Glomerular visceral epithelial cell (primary cell): ENCODE results near the gene MMADHC.

Experiments
- DNase-seq: peaks from one replicate; pipeline ENCODE4 v3.0.0-alpha.2; 2016; ENCODE audit errors: extremely low spot score

MMADHC gene

DNA sequence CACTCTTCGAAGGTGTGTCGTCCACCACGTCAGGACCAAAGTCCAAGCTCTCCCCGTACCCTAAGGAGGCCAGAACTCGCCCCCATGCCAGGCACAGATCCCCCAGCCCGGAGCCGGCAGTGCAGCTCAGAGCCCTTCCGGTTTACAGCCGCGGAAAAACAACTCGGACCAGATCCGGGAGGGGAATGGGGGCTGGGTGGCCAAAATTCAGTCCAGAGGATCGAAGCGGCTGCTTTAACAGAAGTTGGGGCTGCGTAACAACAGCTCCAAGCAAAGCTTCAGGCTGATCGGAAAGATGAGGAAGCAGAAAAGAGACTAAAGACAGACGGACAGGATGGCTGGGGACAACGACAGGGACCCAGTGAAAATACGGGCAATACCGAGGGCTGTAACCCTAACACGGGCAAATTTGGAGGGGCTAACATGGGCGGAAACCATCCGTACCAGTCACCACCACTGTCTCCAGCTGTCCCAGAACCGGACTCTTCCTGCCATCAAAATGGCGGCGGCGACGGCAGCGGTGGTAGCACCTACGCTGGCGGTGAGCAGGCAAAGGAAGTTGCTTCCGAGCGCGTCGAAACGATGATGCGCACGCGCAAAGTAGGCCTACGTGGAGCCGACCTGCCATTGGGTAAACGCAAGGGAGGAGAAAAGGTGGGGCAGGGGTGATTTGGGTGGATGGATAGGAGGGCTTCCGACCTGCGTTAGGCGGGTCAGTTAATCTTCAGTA, at the start of gene MMADHC:
Gene MMADHC (minus strand): TSS at position 556 of the 730 bp plus-strand sequence. CDS start 678 bp downstream, outside the sequence.
- peak; percentile 98 for DNase-seq

DNA sequence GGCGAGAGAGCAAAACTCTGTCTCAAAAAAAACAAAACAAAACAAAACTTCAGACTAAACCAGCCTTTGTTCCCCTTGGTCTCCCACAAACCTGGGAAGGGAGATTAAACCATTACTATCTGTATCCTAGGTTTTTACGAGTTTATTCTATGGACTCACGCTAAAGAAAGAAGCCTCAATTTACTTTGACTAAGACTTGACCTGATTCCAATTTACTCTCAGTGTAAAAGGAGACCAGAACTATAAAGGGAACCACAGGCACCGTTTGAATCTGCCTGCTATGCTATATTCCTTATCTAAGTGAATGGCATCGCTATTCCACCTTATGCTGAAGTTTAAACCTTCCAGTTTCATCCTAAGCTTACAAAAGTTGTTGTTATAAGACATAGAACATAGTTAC, 46.5 kb upstream of the MMADHC start:
- no peak for DNase-seq

DNA sequence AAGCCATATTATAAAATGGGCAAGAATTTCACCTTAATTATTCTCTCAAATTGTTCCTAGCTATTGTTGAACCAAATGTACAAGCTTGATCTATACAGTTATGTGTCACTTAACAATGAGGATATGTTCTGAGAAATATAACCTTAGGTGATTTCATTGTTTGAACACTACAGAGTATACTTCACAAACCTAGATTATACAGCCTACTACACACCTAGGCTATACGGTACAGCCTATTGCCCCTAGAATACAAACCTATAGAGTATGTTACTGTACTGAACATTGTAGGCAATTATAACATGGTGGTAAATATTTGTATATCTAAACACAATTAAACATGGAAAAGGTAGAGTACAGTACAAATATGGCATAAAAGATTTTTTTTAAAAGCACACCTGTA, 42.9 kb upstream of the MMADHC start:
- DNase-seq: no peak

DNA sequence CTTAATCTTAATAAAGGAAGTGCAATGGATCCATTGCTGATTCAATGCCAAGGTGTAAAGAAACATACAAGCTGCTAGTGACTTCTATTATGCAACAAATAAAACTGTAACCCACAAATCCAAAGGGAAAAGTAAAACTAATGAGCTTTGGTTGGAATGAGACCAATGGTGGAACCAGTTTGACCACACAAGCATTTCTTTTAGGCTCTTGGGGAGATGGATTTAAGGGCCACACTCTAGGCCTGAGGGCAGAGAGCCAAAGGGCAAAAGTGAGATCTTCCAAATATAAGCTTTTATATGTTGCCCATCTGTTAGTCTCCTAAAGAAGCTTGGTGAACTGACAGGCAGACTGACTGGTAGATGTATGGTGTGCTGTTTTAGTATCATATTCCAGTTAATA, 41.5 kb upstream of the MMADHC start:
- no peak for DNase-seq

DNA sequence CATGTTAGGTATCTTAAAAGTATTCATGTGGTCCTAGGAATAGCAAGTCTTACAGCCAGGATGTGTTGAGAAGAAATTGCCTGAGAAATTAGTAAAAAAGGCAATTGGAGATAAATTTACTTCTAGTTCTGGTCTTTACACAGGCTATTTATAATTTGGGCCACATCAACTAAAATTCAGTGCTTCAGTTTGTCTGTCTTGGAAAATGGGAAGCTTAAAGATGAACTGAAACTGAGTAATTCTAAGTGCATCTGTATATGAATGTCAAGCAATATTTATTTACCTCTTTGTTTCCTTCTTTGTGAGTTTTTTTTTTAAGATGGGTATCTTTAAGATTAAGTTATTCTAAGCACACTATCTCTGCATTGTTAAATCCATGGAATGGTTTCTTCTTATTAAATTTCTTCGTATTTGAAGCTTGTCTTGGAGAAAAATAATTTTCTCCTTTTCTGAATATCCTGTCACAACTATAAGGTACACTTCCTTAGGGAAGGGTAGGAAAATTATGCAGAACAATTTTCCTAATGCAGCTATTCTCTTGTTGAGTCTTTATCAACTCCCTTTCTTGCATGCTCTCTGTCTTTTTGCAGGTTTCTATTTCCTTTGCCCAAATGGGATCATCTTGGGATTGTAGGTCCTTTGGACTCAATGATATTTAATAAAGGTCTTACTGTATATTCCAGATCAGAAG, 39.7 kb upstream of the MMADHC start:
- DNase-seq: no peak

DNA sequence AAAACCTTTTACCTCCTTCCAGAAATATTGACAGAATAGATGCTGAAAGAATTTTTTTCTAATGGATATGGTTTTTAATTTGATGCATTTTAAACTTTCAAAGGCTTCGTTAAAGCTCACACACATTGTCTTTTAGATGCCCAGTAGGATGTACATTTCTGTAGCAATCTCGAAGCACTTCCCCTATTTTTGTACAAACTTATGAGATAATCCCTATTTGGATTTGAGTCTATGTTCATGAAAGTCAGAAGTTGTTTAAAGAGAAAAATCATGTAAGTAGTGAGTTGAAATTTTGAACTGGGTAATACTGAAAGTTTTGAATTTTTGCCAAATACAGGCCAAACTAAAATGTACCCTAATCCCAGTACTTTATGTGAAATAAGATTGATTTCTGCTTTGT, 38.1 kb upstream of the MMADHC start:
- DNase-seq: no peak

DNA sequence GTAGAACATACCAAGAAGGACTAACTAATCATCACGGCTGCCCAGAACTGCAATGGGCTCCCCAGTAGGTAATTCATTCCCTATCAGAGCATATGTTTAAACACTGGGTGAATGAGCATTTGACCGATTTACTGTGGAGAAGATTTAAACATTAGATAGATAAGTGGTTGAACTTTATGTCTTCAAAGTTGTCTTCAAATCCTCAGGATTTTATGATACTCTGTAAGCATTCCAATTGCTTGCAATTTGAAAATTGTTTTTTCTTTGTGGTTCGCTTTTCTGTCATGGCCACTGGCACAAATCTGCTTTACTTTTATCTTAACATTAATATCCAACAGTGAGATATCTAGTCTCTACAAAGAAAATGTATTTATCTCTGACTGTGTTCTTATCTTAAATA, 37.7 kb upstream of the MMADHC start:
- DNase-seq: no peak

DNA sequence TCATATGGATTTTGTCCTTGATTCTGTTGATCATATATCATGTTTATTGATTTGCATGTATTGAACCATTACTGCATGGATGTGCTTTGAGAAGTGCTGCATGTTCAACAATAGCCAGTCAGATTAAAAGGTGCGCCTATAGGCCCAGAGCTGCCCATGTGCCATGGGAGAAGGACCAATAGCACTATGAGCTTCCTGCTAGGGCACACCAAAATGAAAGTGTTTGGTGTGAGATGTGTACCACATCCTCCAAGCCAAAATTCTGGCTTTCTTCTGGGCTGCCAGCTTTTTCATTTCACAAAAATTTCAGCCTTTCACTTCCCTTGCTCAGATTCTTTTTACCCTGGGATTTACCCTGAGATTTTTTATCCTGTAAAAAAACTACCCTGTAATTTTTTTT, 34.8 kb upstream of the MMADHC start:
- no peak for DNase-seq

DNA sequence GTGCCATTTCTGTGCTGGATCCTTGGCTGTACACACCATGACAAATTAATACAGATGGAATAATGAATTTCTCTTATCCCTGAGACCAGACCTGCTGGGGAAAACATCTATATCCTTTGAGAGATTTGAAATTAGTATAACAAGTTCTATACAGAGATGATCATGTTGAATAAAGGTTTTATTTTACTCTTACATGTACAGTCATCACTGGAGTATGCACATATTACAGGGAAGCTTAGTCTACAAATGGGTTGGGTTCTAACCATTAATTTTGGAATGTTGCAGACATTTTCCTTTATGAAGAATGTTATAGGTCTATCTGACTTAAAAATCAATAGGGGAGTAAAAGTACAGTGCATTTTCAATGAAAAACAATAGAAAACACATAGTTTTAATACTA, 29.9 kb upstream of the MMADHC start:
- no peak for DNase-seq

DNA sequence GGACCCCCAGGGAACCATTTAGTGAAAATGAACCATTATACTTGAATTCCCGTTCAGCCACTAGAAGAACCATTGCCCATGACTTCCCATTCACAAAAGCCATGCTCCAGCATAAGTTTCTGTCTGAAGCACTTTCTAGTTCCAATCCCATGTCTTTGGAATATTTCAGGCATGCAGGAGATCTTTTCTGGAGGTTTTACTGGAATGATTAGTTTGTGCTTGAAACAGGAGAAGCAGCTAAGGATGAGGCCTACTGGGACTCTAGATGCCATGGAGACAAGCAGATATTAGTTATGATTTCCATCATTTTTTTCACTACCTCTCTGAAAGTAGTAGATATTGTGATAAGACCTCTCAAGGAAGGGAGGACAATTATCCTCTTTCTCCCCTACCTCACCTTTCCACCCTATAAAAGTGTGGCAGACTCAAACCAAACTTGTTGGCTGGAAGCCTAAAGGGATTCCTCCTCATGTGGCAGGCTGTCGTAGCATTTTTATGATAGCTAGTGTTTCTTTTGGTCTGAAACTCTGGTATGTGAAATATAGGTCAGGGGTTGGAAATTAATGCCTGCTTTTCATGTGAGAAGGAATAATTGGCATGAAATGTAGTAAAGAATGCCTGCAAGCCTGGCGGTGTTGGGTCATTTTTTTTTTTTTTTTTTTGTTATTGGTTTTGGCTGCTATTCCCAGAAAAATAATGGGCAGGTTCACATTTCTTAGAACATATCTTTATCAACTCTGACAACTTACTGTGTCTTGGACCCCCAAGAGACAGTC, 29.3 kb upstream of the MMADHC start:
- DNase-seq: no peak

DNA sequence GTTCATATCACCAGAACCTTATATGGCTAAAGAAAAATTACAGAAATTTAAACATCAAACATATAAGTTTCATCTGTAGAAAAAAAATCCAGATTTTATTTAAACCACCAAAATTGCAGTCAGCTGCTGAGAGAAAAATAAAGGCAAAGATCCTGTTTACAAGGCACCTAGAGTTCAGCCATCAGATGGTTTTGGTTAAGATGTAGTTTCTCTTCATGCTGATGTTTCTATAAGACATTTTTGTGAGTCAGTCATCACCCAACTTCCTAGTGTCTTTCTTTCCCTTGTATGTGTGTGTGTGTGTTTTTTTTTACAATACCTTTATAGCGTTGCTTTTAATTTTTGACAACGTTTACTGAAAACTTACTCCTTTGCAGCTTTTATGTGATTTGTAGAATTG, 26.1 kb upstream of the MMADHC start:
- DNase-seq: no peak

DNA sequence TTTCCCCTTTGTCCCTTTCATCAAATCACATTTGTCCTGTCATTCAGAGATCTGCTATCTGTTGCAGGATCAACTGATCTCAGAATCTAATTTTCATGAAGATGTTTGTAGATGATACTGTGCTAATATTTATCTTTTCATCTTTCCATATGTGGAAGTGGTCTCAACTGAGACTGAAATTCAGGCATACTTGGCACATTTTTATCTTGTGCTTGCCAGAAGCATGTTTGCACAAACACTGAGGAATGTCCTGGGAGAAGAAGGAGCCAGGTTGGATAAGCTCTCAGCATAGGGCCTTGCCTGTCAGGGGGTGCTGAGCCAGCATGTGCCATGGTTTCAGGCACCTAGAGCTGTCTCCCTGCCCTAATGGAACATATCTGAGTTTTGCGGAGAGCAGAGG, 24.5 kb upstream of the MMADHC start:
- DNase-seq: no peak

DNA sequence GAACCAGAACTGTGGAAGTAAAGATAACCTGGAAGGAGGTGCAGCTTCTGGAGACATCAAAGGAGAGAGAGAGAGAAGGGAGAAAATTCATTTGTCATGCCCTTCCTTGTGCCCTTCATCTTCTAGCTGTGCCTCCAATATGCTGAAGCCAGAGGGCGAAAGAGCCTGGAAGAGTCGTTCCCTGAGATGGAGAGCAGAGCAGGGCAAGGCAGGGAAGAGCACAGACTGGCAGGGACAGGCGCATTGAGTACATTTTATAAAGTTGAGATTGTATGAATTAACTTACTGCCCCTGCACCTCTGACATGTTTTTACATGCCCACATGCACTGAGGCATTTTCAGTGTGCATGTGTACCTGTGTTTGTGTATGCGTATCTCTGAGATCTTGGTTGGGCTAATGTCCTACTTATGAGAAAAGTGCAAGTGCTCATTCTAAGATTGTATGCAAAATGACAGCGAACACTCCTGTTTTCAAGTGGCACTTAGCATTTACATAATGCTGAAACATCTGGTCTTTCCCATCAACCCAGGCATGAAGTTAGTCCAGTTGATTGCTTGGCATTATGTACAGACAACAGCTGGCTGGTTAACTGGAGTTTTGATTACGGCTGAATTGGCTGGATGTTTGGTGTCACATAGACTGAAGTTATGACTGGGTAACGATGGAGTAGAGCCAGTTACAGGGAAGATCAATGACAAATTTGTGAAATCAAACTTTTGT, 23.7 kb upstream of the MMADHC start:
- DNase-seq: no peak

DNA sequence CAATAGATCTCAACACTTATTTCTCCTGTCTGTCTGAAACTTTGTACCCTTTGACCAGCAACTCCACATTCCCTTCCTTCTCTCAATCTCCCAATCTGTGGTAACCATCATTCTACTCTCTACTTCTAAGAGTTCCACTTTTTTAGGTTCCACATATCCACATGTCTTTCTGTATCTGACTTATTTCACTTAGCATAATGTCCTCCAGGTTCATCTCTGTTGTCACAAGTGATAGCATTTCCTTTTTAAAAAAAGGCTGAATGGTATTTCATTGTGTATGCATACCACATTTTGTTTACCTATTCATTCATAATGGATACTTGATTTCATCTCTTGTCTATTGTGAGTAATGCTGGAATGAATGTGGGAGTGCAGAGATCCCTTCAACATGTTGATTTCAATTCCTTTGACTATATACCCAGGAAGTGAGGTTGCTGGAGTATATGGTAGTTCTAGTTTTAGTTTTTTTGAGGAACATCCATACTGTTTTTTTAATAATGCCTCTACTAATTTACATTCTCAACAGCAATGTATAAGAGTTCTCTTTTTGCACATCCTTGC, 18.8 kb upstream of the MMADHC start:
- DNase-seq: no peak

DNA sequence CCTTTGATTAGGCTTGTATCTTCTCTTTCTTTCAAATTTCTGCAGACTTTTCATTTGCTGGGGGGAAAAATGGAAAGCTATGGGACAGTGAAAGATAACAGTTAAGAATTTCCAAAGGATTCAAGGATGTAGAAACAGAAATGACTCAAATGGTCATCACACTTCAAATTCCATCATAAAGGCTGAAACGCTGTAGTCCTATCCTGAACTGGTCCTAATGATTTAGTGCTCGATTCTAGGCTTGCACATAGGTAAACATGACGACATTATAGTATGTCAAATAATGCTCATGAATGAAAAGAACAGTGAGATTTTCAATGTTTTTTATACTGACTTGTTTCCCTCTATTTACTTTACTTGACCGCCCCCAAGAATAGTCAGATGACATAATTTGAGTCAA, 15.7 kb upstream of the MMADHC start:
- no peak for DNase-seq

DNA sequence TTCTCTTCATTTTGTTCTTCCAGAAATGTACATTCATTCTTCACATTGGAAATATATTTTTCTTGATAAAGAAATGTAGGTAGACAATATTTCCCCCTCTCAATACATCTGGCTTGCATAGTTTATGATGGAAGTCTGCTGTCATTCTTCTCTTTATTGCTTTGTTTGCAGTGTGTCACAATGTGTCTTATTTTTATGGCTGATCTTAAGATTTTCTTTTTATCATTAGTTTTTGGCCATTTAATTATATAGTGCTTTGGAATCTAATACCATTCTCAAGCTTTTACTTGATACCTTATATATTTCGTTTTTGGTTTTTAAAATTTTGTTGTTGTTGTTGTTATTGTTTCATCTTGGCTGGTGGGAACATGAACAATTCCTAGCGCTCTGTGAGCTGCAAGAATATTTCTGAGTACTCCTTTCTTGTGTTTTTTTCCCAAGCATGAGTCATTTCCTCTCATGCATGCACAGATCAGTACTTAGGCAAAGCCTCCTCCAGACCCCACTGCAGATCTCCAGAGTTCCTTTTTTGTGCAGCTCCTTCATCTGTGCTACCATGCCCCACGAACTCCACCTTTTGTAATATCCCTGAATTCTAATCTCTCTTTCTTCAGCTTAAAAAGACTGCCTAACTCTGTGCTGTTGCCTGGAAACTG, 13.7 kb upstream of the MMADHC start:
- no peak for DNase-seq

DNA sequence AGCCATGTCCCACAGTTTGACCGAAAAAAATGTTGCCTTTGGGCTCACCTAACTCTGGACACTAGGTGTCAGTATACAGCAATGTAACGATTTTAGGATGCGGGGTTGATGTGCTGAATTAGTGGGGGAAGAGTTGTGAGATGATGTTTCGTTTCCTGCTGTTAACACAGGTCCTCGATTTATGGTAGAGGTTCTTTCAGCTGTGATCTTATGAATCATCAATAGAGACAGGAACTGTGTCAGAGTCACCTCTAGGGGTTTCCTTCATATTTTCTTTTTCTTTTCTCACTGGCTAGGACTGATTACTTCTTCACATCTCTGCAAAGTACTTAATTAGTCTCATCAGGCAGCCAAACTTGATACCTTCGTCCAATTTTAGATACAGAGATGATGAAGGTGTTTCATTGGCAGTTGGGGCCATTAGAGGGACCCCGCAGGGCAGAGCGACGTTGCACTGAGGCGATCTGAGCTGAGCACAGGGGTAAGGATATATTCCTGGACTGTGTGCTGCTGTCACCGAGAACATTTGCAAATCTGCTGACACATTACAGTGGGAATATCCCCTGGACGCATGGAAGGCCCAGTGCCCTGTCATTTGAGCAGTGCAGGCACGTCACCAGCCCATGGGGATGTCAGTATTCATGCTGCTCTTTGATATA, 10.2 kb upstream of the MMADHC start:
- peak; percentile 91 for DNase-seq

DNA sequence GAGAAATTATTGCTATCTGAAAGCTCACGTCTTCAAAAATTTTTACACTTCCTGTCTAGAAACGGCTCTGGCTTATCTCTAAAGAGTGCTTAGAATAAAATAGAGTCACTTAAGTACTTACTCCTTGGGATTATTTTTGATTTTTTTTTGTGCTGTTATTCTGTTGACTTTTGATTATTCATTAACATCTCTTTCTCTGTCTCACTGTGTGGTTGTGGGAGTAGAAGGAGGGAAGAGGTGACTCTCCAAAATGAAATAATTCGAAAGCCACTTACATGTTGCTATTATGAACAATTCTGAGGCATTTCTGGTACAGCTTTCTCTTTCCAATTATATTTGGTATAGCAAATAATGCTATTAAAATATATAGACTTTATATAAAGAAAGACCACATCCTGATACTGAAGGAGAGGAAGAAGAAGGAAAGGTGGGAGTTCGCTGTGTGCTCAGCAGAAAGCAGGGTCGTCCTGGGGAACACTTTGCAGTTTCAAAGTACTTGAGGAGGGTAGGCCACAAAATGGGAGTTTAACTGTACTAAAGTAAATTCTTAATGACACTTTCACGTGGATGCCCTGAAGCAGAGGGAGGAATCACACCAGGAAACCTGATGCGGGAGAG, 9.6 kb upstream of the MMADHC start:
- DNase-seq: no peak

DNA sequence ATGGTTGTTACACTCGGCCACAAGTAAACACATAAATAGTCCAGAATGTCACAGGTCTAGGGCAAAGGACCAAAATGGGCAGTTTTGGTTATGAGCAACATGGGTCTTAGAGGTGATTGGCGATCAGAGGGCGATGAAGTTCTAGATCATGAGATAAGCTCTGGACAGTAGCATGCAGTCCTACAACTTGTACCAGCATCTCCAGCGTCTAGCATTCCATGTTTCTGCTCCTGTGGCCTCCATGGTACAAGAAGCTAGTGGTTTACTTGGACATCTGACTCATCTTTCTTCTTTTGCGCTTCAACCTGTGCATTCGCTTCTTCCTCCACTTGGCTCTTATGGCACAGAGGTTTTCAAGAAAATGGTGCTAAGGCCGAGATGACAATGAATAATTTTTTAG, 8.9 kb upstream of the MMADHC start:
- DNase-seq: no peak
